NCI-H2029 treated with DMSO at 0.1 percent for 48 hours (cell line): ENCODE data around the gene CPED1.

Source experiments
- DNase-seq: peaks from one replicate; lab custom pipeline; 2025; lab: John Stamatoyannopoulos, UW

The CPED1 gene

GRCh38 chr7:121323515-121324302, 335.2 kb downstream of the CPED1 start:
- no peak for DNase-seq

GRCh38 chr7:121327671-121328070, 339.2 kb downstream of the CPED1 start:
- no peak for DNase-seq

- no peak for DNase-seq
Observed at GRCh38 chr7:121328508-121329190, 340.1 kb downstream of the CPED1 start, which contains the start of gene WNT16. WNT16 (plus strand) TSS chr7:121329000; CDS start chr7:121329293, 293 bp downstream.

GRCh38 chr7:121329191-121330052, 340.9 kb downstream of the CPED1 start:
- DNase-seq, result peak; percentile 29

GRCh38 chr7:121330053-121330833, 341.7 kb downstream of the CPED1 start:
- DNase-seq, result no peak

GRCh38 chr7:121331048-121331447, 342.5 kb downstream of the CPED1 start:
- DNase-seq, result no peak

GRCh38 chr7:121331574-121331973, 343.1 kb downstream of the CPED1 start:
- DNase-seq, result no peak

- no peak for DNase-seq
Observed at GRCh38 chr7:121334376-121334775, 345.9 kb downstream of the CPED1 start.

- DNase-seq, result no peak
Observed at GRCh38 chr7:121334875-121335648, 346.6 kb downstream of the CPED1 start.

- DNase-seq, result no peak
Observed at GRCh38 chr7:121336579-121336978, 348.1 kb downstream of the CPED1 start.

GRCh38 chr7:121337398-121337797, 348.9 kb downstream of the CPED1 start:
- DNase-seq, result no peak

GRCh38 chr7:121339082-121339481, 350.6 kb downstream of the CPED1 start:
- DNase-seq, result no peak

- no peak for DNase-seq
Observed at GRCh38 chr7:121341933-121342332, 353.4 kb downstream of the CPED1 start.

GRCh38 chr7:121342631-121343030, 354.1 kb downstream of the CPED1 start:
- DNase-seq, result no peak

GRCh38 chr7:121343302-121343701, 354.8 kb downstream of the CPED1 start:
- DNase-seq, result no peak

- DNase-seq, result no peak
Observed at GRCh38 chr7:121344093-121344492, 355.6 kb downstream of the CPED1 start.

GRCh38 chr7:121344497-121344896, 356.0 kb downstream of the CPED1 start:
- DNase-seq, result no peak
